Ureter (tissue), 1 donor: ENCODE measurements around the gene LAMA3. TPM values are rescaled to one million over a fixed set of nuclear protein-coding genes. Genes with fewer than 3 reads are reported as not detected.

Source experiments
- DNase-seq: peaks from one replicate; pipeline ENCODE4 v3.0.0-alpha.2; 2020; ENCODE audit warnings: low spot score
- total RNA-seq: library from RNA; stranded (reverse); gene quantifications from one replicate; pipeline ENCODE4 v1.2.4, GENCODE V29; 2023
- donor health status: DM: yes; HTN: yes; CAD: no.

LAMA3 gene
- total RNA-seq, 1 donor from 2014 or later: 28.7 TPM

- no peak for DNase-seq
Observed at GRCh38 chr18:23876921-23877320, 187.7 kb downstream of the LAMA3 start.

- DNase-seq: no peak
Observed at GRCh38 chr18:23877371-23877770, 188.1 kb downstream of the LAMA3 start.

DNA sequence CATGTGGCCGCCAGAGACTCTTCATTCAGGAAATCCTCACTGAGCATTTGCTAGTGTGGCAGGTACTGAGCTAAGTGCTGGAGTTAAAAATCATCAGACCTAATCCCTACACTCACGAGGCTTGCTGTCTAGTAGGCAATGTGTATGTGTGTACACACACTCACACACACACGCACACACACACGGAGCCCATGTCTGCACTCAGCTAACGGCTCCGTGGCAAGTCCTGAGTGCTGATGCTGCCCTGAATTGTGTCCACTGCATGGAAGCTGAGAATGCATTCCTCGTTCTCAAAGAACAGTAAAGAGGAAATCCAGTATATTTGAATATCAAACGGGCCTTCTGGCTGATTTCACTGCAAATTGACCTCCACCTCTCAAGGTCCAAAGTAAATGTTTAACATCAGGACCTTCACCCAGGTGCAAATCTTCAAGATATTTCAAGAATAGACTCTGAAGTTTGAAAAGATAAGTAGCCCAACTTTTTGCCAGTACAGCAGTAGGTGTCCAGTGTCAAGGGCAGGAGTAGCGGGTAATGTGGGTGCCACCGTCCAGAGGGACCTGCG, 189.2 kb downstream of the LAMA3 start:
- DNase-seq: no peak

DNA sequence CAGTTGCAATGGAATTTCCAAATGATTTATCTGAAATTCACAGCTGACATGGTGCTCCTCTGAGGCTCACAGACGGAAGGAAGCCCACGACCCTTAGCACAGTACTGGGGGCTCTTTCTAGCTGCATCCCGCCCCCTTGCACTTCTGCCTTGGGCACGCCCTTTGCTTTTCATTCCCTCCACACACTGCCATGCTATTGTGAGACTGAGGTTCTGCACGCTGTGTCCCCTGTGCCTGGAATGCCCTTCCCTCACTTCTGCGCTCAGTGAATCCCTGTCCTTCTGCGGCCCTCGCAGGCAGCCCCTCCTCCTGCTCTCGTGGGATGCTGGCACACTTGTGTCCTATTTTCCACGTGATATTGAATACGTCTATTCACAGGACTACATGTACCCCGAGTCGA, 189.9 kb downstream of the LAMA3 start:
- no peak for DNase-seq

DNA sequence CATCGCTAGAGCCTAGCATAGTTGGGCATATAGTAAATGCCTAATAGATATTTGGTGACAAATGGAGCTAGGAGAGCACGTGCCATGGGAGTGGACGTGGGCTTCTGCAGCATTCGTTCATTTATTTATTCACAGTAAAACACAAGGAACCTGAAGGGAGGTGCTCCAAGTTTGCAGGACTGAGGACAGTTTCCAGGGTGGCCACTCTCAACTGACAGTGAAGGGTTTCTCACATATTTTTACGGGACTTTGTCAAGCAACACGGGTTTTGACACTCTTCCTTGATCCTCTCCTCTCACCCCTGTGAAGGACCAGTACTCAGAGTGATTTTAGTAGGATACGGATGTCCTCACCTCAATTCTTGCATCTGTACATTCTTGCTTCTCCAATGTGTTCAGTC, 190.3 kb downstream of the LAMA3 start:
- no peak for DNase-seq

- no peak for DNase-seq
Observed at GRCh38 chr18:23879966-23880565, 190.8 kb downstream of the LAMA3 start.

GRCh38 chr18:23880931-23881617, 191.8 kb downstream of the LAMA3 start:
- no peak for DNase-seq

- no peak for DNase-seq
Observed at GRCh38 chr18:23881778-23882177, 192.5 kb downstream of the LAMA3 start.

DNA sequence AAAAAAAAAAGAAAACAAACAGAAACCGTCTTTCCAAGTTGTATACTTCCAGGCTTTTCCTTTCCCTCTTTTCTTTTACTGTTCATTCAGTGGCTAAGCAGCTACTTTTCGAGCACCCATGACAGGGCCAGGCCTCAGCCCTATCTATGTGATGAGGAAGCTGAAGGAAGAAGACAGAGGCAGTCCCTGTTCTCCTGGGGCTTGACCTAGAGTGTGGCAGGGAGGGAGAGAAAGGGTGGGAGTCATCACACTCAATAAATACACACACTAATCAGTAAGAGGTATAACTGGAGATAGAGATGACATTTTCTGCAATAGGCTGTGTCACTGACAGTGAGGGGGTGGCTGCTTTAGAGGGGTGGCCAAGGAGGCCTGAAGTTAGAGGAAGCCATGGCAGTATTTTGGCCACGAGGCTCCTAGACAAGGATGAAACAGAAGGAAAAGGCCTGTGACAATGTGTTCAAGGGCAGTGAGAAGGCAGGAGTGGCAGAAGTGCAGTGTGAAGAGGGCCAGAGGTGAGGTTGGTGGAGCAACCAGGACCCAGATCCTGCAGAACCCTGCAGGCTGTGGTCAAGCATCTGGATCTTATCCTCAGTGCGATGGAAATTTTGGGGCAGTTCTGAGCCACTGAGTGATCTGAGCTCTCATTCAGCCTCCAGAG, 193.5 kb downstream of the LAMA3 start:
- DNase-seq: no peak

GRCh38 chr18:23883277-23883790, 194.1 kb downstream of the LAMA3 start:
- DNase-seq: no peak

DNA sequence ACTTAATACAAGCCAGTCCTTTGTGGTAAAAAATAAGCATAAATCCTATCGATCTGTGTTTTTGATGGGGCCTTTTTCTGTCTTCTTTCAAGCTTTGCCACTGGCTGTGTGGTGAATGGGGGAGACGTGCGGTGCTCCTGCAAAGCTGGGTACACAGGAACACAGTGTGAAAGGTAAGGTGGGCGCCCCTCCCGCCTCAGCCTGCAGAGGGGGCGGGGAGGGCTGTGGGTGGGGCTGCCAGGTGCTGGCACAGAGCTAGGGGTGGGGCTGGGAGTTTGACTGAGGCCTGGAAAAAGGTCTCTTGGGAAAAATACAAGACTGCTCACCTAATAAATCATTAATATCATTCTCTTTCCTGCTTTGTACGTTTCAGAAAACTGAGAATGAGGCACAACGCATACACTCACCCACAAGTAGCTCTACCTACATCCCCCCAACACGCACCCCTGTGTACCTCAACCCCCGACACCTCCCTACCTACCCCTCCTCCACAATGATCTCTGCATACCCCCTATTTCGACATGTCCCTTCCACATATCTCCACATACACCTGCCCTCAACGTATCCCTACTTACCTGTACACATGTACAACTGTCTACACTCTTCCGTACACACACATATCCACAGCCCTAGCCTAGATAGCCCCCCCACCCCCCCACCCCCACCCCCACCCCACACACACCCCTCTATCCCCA, 195.6 kb downstream of the LAMA3 start:
- peak; percentile 73 for DNase-seq

- DNase-seq: no peak
Observed at GRCh38 chr18:23885750-23886149, 196.5 kb downstream of the LAMA3 start.

DNA sequence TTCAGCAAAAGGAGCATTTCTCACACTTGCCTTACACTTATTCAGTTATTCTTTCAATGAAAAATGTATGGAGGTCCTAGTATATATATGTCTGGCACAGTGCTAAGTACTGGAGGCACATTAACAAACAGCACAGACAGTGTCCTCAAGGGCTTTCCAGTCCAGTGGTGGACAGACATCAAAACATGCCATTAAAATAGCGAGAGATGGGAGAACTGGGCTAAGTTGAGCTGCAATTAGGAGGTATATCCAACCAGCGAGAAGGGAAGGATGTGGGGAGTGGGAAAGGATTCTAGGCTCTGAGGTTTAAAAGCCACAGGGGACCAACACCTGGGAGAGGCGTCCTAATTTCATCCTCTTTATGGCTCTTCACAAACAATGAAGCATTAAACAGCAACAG, 197.8 kb downstream of the LAMA3 start:
- DNase-seq: no peak

DNA sequence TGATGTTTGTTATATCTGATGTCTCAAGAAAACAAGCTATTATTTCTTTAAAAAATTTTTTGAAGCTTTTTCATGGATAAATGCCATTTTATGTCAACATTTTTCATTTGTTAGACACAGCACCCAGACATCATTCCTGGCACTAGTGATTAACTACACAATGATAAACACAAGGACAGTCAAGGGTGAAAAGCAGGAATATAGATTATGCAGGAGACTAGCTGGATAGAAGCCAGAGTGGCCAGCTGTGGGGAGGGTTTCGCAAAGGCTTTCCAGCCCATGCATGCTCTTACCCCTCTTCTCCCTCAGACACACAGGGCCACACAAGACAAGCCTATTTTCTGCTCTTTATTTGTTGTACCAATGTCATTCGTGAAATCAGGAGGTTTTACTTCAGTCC, 198.2 kb downstream of the LAMA3 start:
- no peak for DNase-seq

- DNase-seq: no peak
Observed at GRCh38 chr18:23888881-23889280, 199.6 kb downstream of the LAMA3 start.

DNA sequence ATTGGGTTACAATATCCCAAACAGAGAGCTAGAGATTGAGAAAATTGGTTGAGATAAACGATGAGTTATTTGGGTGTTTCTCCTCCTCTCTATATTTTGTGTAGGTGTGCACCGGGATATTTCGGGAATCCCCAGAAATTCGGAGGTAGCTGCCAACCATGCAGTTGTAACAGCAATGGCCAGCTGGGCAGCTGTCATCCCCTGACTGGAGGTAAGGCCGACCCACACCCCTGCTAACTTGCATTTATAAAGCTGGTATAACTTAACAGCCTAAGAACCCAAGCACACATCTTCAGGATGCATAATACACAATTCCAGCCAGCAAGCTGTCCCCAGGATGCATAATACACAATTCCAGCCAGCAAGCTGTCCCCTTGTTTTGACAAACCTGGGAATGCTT, 200.7 kb downstream of the LAMA3 start:
- no peak for DNase-seq

DNA sequence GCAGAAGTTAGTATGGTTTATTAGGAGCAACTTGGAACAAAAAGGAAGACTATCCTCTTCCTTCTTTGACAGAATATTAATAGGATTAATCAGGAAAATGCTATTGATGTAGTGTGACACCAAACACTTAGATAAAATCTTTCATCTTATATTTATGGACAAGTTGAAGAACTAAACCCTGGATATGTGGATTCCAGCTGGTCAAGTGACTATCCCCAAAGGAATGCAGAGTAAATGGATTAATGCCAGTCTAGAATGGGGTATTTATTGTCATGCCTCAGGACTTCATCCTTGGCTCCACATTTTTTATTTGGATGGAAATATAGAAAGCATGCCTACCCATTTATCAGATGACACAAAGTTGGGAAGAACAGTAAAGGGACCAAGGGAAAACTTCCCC, 201.3 kb downstream of the LAMA3 start:
- DNase-seq: no peak

GRCh38 chr18:23893653-23894052, 204.4 kb downstream of the LAMA3 start:
- no peak for DNase-seq

- DNase-seq: no peak
Observed at GRCh38 chr18:23894661-23895175, 205.5 kb downstream of the LAMA3 start.

DNA sequence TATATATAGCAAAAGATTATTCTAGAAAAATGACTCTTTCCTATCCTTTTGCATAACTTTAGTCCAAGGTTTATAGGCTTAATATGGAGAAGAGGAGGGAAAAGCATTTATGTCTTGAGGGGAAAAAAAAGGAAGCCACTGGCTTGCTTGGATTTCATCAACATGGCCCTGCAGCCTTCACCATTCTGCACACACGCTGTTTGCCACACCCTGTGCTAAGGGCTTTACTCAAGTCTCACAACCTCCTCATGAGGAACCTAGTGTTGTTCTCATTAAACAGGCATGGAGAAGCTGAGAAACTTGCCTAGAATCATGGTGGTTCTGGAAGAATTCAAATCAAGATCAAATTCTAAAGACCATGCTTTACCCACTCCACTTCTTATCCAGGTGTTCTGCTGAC, 208.0 kb downstream of the LAMA3 start:
- DNase-seq: no peak

DNA sequence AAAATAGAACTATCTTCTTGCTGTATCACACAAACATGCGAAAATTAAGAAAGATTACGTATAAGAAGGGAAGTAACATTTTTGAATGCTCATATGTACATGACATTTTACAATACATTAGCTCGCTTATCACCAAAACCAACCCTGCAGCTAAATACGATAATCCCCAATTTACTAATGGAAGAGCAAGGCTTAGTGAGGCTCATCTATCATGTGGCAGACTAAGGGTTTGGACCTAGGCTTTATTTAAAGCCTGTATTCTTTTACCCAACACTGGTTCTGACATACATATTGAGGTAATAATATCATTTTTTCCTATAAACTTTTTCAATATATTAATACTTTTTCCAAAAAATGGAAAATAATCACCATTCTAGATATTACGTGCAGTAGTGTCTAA, 208.5 kb downstream of the LAMA3 start:
- DNase-seq: no peak

- no peak for DNase-seq
Observed at GRCh38 chr18:23900994-23901393, 211.7 kb downstream of the LAMA3 start.
